IPS-11a (cell line): Measurements from ENCODE around the gene GRM3.

Source experiments
- H3K4me3 ChIP-seq: one replicate; pipeline ENCODE4 v1.5.1; 2013; ENCODE audit warnings: low read depth, low read length, control low read depth

GRM3 gene

GRCh38 chr7:86689363-86689762 lies 45.7 kb downstream of the GRM3 start:
- H3K4me3 ChIP-seq, result no peak overlapping the region

- H3K4me3 ChIP-seq, result no peak overlapping the region
Measured at GRCh38 chr7:86692755-86693154, 49.0 kb downstream of the GRM3 start.

GRCh38 chr7:86706406-86706805 lies 62.7 kb downstream of the GRM3 start:
- H3K4me3 ChIP-seq, result no peak overlapping the region

GRCh38 chr7:86708031-86708680 lies 64.4 kb downstream of the GRM3 start:
- no peak overlapping the region for H3K4me3 ChIP-seq

GRCh38 chr7:86720306-86720705 lies 76.6 kb downstream of the GRM3 start:
- no peak overlapping the region for H3K4me3 ChIP-seq

GRCh38 chr7:86733783-86734182 lies 90.1 kb downstream of the GRM3 start:
- H3K4me3 ChIP-seq, result no peak overlapping the region

- no peak overlapping the region for H3K4me3 ChIP-seq
Measured at GRCh38 chr7:86745013-86745745, 101.5 kb downstream of the GRM3 start.

- H3K4me3 ChIP-seq, result no peak overlapping the region
Measured at GRCh38 chr7:86747698-86748097, 104.0 kb downstream of the GRM3 start.

GRCh38 chr7:86748201-86748600 lies 104.5 kb downstream of the GRM3 start:
- no peak overlapping the region for H3K4me3 ChIP-seq

- no peak overlapping the region for H3K4me3 ChIP-seq
Measured at GRCh38 chr7:86748843-86749719, 105.4 kb downstream of the GRM3 start.

- no peak overlapping the region for H3K4me3 ChIP-seq
Measured at GRCh38 chr7:86749741-86750665, 106.3 kb downstream of the GRM3 start.

- H3K4me3 ChIP-seq, result no peak overlapping the region
Measured at GRCh38 chr7:86760236-86760635, 116.5 kb downstream of the GRM3 start.

GRCh38 chr7:86762129-86762528 lies 118.4 kb downstream of the GRM3 start:
- no peak overlapping the region for H3K4me3 ChIP-seq

GRCh38 chr7:86765931-86766330 lies 122.2 kb downstream of the GRM3 start:
- no peak overlapping the region for H3K4me3 ChIP-seq

GRCh38 chr7:86768394-86768793 lies 124.7 kb downstream of the GRM3 start:
- no peak overlapping the region for H3K4me3 ChIP-seq

GRCh38 chr7:86768967-86769760 lies 125.5 kb downstream of the GRM3 start:
- H3K4me3 ChIP-seq, result no peak overlapping the region

- H3K4me3 ChIP-seq, result no peak overlapping the region
Measured at GRCh38 chr7:86773309-86773708, 129.6 kb downstream of the GRM3 start.

- H3K4me3 ChIP-seq, result no peak overlapping the region
Measured at GRCh38 chr7:86775203-86775602, 131.5 kb downstream of the GRM3 start.

GRCh38 chr7:86776136-86776535 lies 132.4 kb downstream of the GRM3 start:
- H3K4me3 ChIP-seq, result no peak overlapping the region

- no peak overlapping the region for H3K4me3 ChIP-seq
Measured at GRCh38 chr7:86778271-86778670, 134.6 kb downstream of the GRM3 start.
